ENCODE data around the gene APOE.
"Not testable (repeated sequence)": the region's sequence is repeated elsewhere in the genome, so short reads cannot be mapped to it uniquely, and the experiment has no call there.

The APOE gene

DNA sequence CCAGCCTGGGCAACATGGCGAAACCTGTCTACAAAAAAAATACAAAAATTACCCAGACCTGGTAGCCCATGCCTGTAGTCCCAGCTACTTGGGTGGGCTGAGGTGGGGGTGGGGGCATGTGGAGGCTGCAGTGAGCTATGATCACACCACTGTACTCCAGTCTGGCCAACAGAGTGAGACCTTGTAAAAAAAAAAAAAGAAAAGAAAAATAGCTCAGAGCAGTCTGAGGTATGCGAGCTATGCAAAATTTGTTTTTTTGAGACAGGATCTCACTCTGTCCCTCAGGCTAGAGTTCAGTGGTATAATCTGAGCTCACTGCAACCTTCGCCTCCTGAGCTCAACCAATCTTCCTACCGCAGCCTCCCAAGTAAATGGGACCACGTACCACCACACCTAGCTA is 21.7 kb upstream of the APOE start:
- no peak for DNase-seq (ENCODE audit: extremely low spot score)
- POLR2A ChIA-PET, result no interaction called here
- TF ChIP-seq, protein P1, sequence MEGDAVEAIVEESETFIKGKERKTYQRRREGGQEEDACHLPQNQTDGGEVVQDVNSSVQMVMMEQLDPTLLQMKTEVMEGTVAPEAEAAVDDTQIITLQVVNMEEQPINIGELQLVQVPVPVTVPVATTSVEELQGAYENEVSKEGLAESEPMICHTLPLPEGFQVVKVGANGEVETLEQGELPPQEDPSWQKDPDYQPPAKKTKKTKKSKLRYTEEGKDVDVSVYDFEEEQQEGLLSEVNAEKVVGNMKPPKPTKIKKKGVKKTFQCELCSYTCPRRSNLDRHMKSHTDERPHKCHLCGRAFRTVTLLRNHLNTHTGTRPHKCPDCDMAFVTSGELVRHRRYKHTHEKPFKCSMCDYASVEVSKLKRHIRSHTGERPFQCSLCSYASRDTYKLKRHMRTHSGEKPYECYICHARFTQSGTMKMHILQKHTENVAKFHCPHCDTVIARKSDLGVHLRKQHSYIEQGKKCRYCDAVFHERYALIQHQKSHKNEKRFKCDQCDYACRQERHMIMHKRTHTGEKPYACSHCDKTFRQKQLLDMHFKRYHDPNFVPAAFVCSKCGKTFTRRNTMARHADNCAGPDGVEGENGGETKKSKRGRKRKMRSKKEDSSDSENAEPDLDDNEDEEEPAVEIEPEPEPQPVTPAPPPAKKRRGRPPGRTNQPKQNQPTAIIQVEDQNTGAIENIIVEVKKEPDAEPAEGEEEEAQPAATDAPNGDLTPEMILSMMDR (IDR thresholded peaks at IDR 0.05; ENCODE audit: control extremely low read depth, extremely low read depth, low read depth, missing control alignments), result no peak
- CTCF ChIA-PET, result interaction anchor here (1.5 kb wide), 2 partner anchors 11 to 20 kb away, joined by 4 to 6 read pairs; no protein-coding TSS in a partner anchor

DNA sequence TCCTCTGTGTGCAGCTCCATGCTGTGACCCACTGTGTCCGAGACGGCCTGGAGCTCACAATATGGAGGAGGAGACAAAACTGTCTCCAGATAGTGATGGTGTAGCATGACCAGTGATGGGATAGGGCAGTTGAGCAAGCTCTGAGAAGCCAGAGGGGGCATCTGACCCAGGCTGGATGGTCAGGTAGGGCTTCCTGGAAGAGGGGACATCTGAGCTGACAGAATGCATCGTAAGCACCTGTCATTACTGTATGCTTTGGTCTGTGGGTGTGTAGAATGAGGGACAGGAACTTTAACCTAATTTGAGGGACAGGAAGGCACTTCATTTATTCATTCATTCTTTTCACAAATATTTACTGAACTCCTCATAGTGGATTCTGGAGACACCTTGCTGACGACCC is 21.0 kb upstream of the APOE start:
- no peak for DNase-seq (ENCODE audit: extremely low spot score)
- CTCF ChIA-PET, result interaction anchor here (1.5 kb wide), 2 partner anchors 12 to 20 kb away, joined by 4 to 6 read pairs; no protein-coding TSS in a partner anchor
- POLR2A ChIA-PET, result no interaction called here
- TF ChIP-seq, protein P1 (IDR thresholded peaks at IDR 0.05; ENCODE audit: control extremely low read depth, extremely low read depth, low read depth, missing control alignments), result no peak

DNA sequence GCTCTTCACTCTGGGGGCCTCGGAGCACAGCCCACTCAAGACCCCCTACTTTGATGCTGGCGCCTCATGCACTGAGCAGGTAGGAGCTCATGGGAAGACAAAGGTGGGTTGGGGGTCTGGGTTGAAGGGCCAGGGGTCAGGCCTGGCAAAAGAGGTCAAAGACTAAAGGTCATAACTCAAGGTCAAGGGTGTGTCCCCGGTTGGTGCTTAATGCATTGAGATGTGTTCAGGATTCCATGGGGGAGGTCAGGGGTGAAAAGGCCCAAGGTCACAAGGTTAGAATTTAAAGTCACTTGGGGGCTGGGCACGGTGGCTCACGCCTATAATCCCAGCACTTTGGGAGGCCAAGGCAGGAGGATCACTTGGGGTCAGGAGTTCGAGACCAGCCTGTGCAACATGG is 19.5 kb upstream of the APOE start:
- DNase-seq (ENCODE audit: extremely low spot score), result no peak
- POLR2A ChIA-PET, result no interaction called here
- TF ChIP-seq, protein P1 (IDR thresholded peaks at IDR 0.05; ENCODE audit: control extremely low read depth, extremely low read depth, low read depth, missing control alignments), result no peak
- CTCF ChIA-PET, result no interaction called here

DNA sequence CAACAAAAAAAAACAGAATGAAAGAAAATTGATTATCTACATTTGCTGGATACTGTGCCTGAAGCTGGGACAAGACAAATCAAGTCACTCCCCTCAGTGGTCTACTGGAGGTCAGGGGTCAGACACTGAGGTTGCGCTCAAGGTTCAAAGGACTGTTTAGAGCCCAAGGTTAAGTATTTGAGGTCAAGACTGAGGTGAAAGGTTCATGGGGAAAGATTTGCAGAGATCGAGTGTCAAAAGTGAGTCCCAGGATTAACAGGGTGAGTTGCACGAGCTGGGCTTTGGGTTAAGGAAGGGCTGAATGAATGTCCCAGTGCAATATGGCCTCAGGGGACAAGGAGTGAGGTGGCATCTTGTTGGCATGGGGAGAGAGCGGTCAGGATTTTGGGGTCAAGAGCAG is 17.9 kb upstream of the APOE start:
- DNase-seq (ENCODE audit: extremely low spot score), result no peak
- ChIA-PET CTCF (no interaction called here), POLR2A (no interaction called here)
- TF ChIP-seq, protein P1 (IDR thresholded peaks at IDR 0.05; ENCODE audit: control extremely low read depth, extremely low read depth, low read depth, missing control alignments), result no peak

DNA sequence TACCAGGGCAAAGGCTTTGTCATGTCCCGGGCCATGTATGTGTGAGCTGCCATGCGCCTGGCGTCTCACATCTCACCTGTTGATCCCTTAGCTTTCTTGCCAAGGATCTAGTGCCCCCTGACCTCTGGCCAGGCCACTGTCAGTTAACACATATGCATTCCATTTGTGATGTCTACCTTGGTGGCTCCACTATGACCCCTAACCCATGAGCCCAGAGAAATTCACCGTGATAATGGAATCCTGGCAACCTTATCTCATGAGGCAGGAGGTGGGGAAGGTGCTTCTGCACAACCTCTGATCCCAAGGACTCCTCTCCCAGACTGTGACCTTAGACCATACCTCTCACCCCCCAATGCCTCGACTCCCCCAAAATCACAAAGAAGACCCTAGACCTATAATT is 17.3 kb upstream of the APOE start:
- CTCF ChIA-PET; DNase-seq (ENCODE audit: extremely low spot score); POLR2A ChIA-PET: not testable (repeated sequence)

DNA sequence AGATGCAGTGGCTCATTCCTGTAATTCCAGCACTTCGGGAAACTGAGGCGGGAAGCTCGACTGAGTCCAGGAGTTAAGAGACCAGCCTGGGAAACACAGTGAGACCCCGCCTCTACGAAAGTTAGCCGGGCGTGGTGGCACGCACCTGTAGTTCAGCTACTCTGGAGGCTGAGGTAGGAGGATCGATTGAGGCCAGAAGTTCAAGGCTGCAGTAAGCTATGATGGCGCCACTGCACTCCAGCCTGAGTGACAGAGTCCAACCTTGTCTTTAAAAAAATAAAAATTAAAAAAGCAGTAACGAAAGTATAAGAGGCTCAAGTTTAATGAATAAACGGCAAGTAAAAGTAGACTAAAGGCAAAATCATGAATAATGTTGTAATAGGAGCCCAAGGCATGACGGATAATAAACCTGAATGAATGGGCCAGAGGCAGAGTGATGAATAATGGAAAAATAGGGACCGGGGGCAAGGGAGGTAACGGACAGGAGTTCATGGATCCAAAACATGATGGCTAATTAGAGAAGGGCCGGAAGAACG is 15.7 kb upstream of the APOE start:
- TF ChIP-seq, protein P1 (IDR thresholded peaks at IDR 0.05; ENCODE audit: control extremely low read depth, extremely low read depth, low read depth, missing control alignments), result no peak
- CTCF ChIA-PET, result interaction anchor here (0.7 to 1.5 kb wide), 4 partner anchors 14 to 200 kb away, joined by 3 to 5 read pairs (median 4); partner anchors contain the start of gene NECTIN2
- POLR2A ChIA-PET, result no interaction called here
- DNase-seq (ENCODE audit: extremely low spot score), result no peak

DNA sequence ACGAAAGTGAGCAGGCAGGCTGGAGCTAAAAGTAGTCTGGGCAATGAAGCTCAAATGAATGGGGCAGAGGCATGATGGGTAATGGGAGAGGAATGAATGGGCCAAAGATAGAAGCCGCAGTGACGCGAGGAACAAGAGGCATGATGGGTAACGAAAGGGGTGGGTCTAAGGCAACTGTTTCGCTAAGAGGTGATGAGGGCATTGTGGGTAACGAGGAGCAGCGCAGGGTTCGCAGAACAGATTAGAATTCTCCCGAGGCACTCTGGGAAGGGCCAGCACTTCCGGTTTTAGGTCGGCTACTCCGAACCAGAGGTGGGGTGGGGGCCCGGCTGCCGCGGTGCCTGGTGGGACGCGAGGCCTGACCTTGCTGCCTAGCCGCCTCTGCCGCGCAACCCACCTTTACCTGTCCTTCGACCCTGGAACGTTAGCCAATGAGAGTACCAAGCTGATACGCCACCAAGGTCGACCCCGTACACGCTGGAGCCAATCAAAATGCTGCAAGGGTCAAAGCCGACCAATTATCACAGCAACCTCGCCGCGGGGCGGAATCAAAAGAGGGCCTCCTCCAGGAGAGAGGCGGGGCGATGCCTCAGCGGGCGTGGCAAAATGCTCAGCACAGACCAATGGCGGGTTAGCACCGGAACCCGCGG is 15.1 kb upstream of the APOE start:
- ChIA-PET POLR2A (interaction anchor here (0.8 kb wide), 1 partner anchor 297 kb away, joined by 4 read pairs; no protein-coding TSS in a partner anchor), CTCF (interaction anchor here (0.6 to 1.5 kb wide), 5 partner anchors 14 to 201 kb away, joined by 3 to 5 read pairs (median 3); partner anchors contain the start of gene NECTIN2)
- peak; percentile 99 for DNase-seq (ENCODE audit: extremely low spot score)
- TF ChIP-seq, protein P1 (IDR thresholded peaks at IDR 0.05; ENCODE audit: control extremely low read depth, extremely low read depth, low read depth, missing control alignments), result no peak

Data from GM10248 (cell line).